Sigmoid colon (tissue), 4 donors: ENCODE measurements around the gene JPH2.

ENCODE experiments used
- CTCF ChIP-seq, 4 experiments: fragments of 450-650 bp in 3 of 4; fragments of 200-600 bp in 1 of 4; IDR thresholded peaks; one replicate each; pipeline ENCODE4 v1.5.1; 2016 to 2019; ENCODE audit warnings: antibody characterized with exemption in 4 of 4, mild to moderate bottlenecking in 3 of 4, moderate library complexity in 2 of 4
- POLR2AphosphoS5 ChIP-seq, 4 donors: sonication (generic); formaldehyde crosslinking; IDR thresholded peaks; one replicate each; pipeline ENCODE4 v1.6.1; 2017; ENCODE audit warnings: antibody characterized with exemption in 4 of 4

- TF ChIP-seq CTCF (IDR thresholded peaks at IDR 0.05), result no peak
- TF ChIP-seq POLR2AphosphoS5 (IDR thresholded peaks at IDR 0.05), result no peak
Observed at GRCh38 chr20:44157061-44157460, 29.9 kb downstream of the JPH2 start.
